HG03097 (cell line): ENCODE results near the gene FAM180B.
A peak's percentile ranks its signal among the peaks of the same experiment; 100 is the strongest.
"Not testable (repeated sequence)": the region's sequence is repeated elsewhere in the genome, so short reads cannot be mapped to it uniquely, and the experiment has no call there.

ENCODE experiments used
- ATAC-seq: cut with Tn5 transposase; IDR thresholded peaks from one replicate; pipeline ENCODE4 v1.9.1; 2021; ENCODE audit not compliant: unreplicated experiment, low FRiP score

FAM180B gene

GRCh38 chr11:47593934-47594855 is 7.7 kb downstream of the FAM180B start, which contains the start of gene C1QTNF4:
C1QTNF4 (minus strand) TSS chr11:47594411; CDS start chr11:47590810, 3,601 bp downstream.
- ATAC-seq = no peak

- ATAC-seq = no peak
Observed at GRCh38 chr11:47595029-47595428, 8.6 kb downstream of the FAM180B start.

- no peak for ATAC-seq
Observed at GRCh38 chr11:47595967-47596366, 9.5 kb downstream of the FAM180B start.

- ATAC-seq = no peak
Observed at GRCh38 chr11:47599902-47600301, 13.4 kb downstream of the FAM180B start.

- ATAC-seq = no peak
Observed at GRCh38 chr11:47603295-47603694, 16.8 kb downstream of the FAM180B start.

- ATAC-seq = no peak
Observed at GRCh38 chr11:47605921-47606320, 19.4 kb downstream of the FAM180B start.

GRCh38 chr11:47606731-47607130 is 20.3 kb downstream of the FAM180B start:
- no peak for ATAC-seq

- no peak for ATAC-seq
Observed at GRCh38 chr11:47607380-47607779, 20.9 kb downstream of the FAM180B start.

- no peak for ATAC-seq
Observed at GRCh38 chr11:47609675-47610074, 23.2 kb downstream of the FAM180B start.

- peak; percentile 65 for ATAC-seq
Observed at GRCh38 chr11:47611348-47611794, 24.9 kb downstream of the FAM180B start.

- no peak for ATAC-seq
Observed at GRCh38 chr11:47615249-47615648, 28.8 kb downstream of the FAM180B start.

GRCh38 chr11:47616726-47617416 is 30.4 kb downstream of the FAM180B start:
- ATAC-seq = no peak

GRCh38 chr11:47617417-47617809 is 30.9 kb downstream of the FAM180B start:
- ATAC-seq = no peak

GRCh38 chr11:47620836-47621378 is 34.4 kb downstream of the FAM180B start:
- ATAC-seq = no peak

- ATAC-seq = no peak
Observed at GRCh38 chr11:47626234-47626633, 39.8 kb downstream of the FAM180B start.

GRCh38 chr11:47628026-47628425 is 41.5 kb downstream of the FAM180B start:
- no peak for ATAC-seq

GRCh38 chr11:47631473-47631872 is 45.0 kb downstream of the FAM180B start:
- ATAC-seq = no peak

GRCh38 chr11:47636331-47636730 is 49.9 kb downstream of the FAM180B start:
- ATAC-seq = not testable (repeated sequence)
